ENCODE data around the gene FOXF1. TPM values are rescaled to one million over a fixed set of nuclear protein-coding genes. Genes with fewer than 3 reads are reported as not detected.
A peak's percentile ranks its signal among the peaks of the same experiment; 100 is the strongest.

The FOXF1 gene
- total RNA-seq, 3 donors from 2014 or later, result 6.9 to 85.8 (median 9.9) TPM

GRCh38 chr16:86466696-86467406, 43.5 kb upstream of the FOXF1 start:
- no peak for TF ChIP-seq CTCF (IDR thresholded peaks at IDR 0.05)
- ATAC-seq, result peak; percentile 18
- DNase-seq, result peak in 1 of 3 donors; percentile 27
- Histone ChIP-seq H3K4me1 (ENCODE audit: low read depth) (no peaks in the 10 kb centered on the region), H3K4me3 (no peak overlapping the region), H3K36me3 (ENCODE audit: low read depth) (no peaks in the 10 kb centered on the region), H3K9me3 (no peaks in the 10 kb centered on the region)
- intact Hi-C loops (cut with DNase I, micrococcal nuclease), result no loop called here

GRCh38 chr16:86467490-86467889, 42.8 kb upstream of the FOXF1 start:
- Histone ChIP-seq H3K4me1 (ENCODE audit: low read depth) (no peaks in the 10 kb centered on the region), H3K9me3 (no peaks in the 10 kb centered on the region), H3K36me3 (ENCODE audit: low read depth) (no peaks in the 10 kb centered on the region), H3K4me3 (no peak overlapping the region)
- intact Hi-C loops (cut with DNase I, micrococcal nuclease), result no loop called here
- TF ChIP-seq CTCF (IDR thresholded peaks at IDR 0.05), result no peak
- no peak for DNase-seq
- ATAC-seq, result no peak

- Histone ChIP-seq H3K9me3 (no peaks in the 10 kb centered on the region), H3K4me1 (ENCODE audit: low read depth) (no peaks in the 10 kb centered on the region), H3K4me3 (no peak overlapping the region), H3K36me3 (ENCODE audit: low read depth) (no peaks in the 10 kb centered on the region)
- intact Hi-C loops (cut with DNase I, micrococcal nuclease), result no loop called here
- DNase-seq (no peak), ATAC-seq (peak; percentile 74)
- no peak for TF ChIP-seq CTCF (IDR thresholded peaks at IDR 0.05)
Observed at GRCh38 chr16:86470964-86471363, 39.4 kb upstream of the FOXF1 start.

- H3K4me3 ChIP-seq, result no peak overlapping the region
- intact Hi-C loops (cut with DNase I, micrococcal nuclease), result no loop called here
- no peaks in the 10 kb centered on the region for H3K9me3 ChIP-seq
- no peaks in the 10 kb centered on the region for H3K36me3 ChIP-seq (ENCODE audit: low read depth)
- H3K4me1 ChIP-seq (ENCODE audit: low read depth), result no peaks in the 10 kb centered on the region
- no peak for TF ChIP-seq CTCF (IDR thresholded peaks at IDR 0.05)
- DNase-seq (no peak), ATAC-seq (no peak)
Observed at GRCh38 chr16:86471896-86472295, 38.4 kb upstream of the FOXF1 start.

GRCh38 chr16:86472366-86472765, 38.0 kb upstream of the FOXF1 start:
- intact Hi-C loops (cut with DNase I, micrococcal nuclease), result no loop called here
- no peaks in the 10 kb centered on the region for H3K36me3 ChIP-seq (ENCODE audit: low read depth)
- H3K9me3 ChIP-seq, result no peaks in the 10 kb centered on the region
- H3K4me3 ChIP-seq, result no peak overlapping the region
- no peak for TF ChIP-seq CTCF (IDR thresholded peaks at IDR 0.05)
- no peak for DNase-seq
- ATAC-seq, result no peak
- no peaks in the 10 kb centered on the region for H3K4me1 ChIP-seq (ENCODE audit: low read depth)
